WI38 (cell line): Measurements from ENCODE around the gene SH2D3C.

Source experiments
- H3K4me3 ChIP-seq: 2 replicates; pipeline ENCODE4 v1.5.1; 2011; ENCODE audit warnings: low read depth, mild to moderate bottlenecking, control low read depth, low read length
- CTCF ChIP-seq: IDR thresholded peaks from 2 replicates; pipeline ENCODE4 v1.5.1; 2012; ENCODE audit warnings: low read depth, mild to moderate bottlenecking, control low read depth, low read length

Gene SH2D3C

GRCh38 chr9:127778280-127779135, at the start of gene SH2D3C:
SH2D3C (minus strand) TSS chr9:127778666; CDS start chr9:127778627, 39 bp downstream.
- TF ChIP-seq CTCF = no peak
- no peak within 1 kb of the TSS for H3K4me3 ChIP-seq

GRCh38 chr9:127826253-127826913, 47.9 kb upstream of the SH2D3C start:
- TF ChIP-seq CTCF = no peak

GRCh38 chr9:127825319-127826051, 47.0 kb upstream of the SH2D3C start:
- TF ChIP-seq CTCF = peak; percentile 4; the same call in 1 of the 2 replicates
- H3K4me3 ChIP-seq = no peak overlapping the region

More at GRCh38 chr9:127826253-127826913, 47.9 kb upstream of the SH2D3C start:
- H3K4me3 ChIP-seq = no peak overlapping the region

GRCh38 chr9:127822108-127822507, 43.6 kb upstream of the SH2D3C start:
- TF ChIP-seq CTCF = no peak
- H3K4me3 ChIP-seq = no peak overlapping the region

- no peak for TF ChIP-seq CTCF
- no peak overlapping the region for H3K4me3 ChIP-seq
Measured at GRCh38 chr9:127818574-127818973, 40.1 kb upstream of the SH2D3C start.

- H3K4me3 ChIP-seq = no peak overlapping the region
- no peak for TF ChIP-seq CTCF
Measured at GRCh38 chr9:127817881-127818434, 39.5 kb upstream of the SH2D3C start.
